ENCODE results near the gene C9orf85.
"Not testable (repeated sequence)": the region's sequence is repeated elsewhere in the genome, so short reads cannot be mapped to it uniquely, and the experiment has no call there.

Gene C9orf85

GRCh38 chr9:72006501-72006900, 95.1 kb downstream of the C9orf85 start:
- DNase-seq (ENCODE audit: low read depth, low spot score) = no peak

DNA sequence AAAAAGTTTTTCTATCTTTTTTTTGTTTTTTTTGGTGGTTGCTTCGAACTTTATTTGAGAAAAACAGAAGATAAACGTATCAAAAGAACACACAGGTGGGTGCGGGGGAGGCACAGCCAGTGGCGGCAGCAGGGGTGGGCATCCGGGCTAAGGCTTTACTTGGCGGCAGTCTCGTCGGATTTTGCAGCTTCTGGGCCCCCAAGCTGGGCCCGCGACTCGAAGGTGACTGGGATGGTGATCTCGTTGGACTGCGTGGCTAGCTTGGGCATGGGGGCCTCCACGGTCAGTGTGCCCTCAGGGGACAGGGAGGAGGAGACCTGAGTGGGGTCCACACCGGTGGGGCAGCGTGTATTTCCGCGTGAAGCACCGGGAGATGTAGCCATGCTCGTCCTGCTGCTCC, 96.3 kb downstream of the C9orf85 start:
- DNase-seq (ENCODE audit: low read depth, low spot score) = not testable (repeated sequence)

GRCh38 chr9:72012646-72013045, 101.2 kb downstream of the C9orf85 start:
- DNase-seq (ENCODE audit: low read depth, low spot score) = no peak

GRCh38 chr9:72013292-72013760, 101.9 kb downstream of the C9orf85 start:
- DNase-seq (ENCODE audit: low read depth, low spot score) = no peak

DNA sequence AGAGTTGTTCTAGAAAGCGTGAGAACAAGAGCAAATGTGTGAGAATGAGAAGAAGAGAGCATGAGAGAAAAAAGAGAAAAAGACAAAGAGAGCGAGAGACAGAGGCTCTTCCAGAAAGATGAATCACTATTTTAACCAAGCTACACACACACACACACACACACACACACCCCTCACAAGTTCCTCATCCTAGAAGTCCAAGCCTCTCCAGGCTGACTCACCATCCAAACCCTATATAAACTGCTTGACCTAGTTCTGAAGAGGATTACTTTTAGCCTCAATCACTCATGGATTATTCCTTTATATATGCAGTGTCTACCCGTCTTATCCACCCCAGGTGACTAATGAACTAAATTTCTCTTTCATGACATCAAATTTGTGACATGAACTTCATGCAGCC, 111.4 kb downstream of the C9orf85 start:
- no peak for DNase-seq (ENCODE audit: low read depth, low spot score)
